HG03064 (cell line): ENCODE results near the gene BICRA.
"Not testable (repeated sequence)": the region's sequence is repeated elsewhere in the genome, so short reads cannot be mapped to it uniquely, and the experiment has no call there.

Experiments
- ATAC-seq: cut with Tn5 transposase; IDR thresholded peaks from one replicate; pipeline ENCODE4 v1.9.1; 2021; ENCODE audit warnings: low read depth; ENCODE audit not compliant: unreplicated experiment

BICRA gene

GRCh38 chr19:47740866-47741519, 132.1 kb downstream of the BICRA start:
- ATAC-seq, result no peak

GRCh38 chr19:47741544-47742140, 132.7 kb downstream of the BICRA start:
- ATAC-seq, result no peak

GRCh38 chr19:47742634-47743033, 133.7 kb downstream of the BICRA start:
- ATAC-seq, result no peak

GRCh38 chr19:47745010-47745901, 136.3 kb downstream of the BICRA start, which contains the start of gene NOP53:
Gene NOP53 (plus strand): TSS chr19:47745546. CDS start chr19:47745560, 14 bp downstream.
- ATAC-seq, result peak; percentile 60

GRCh38 chr19:47746129-47746528, 137.2 kb downstream of the BICRA start:
- not testable (repeated sequence) for ATAC-seq

DNA sequence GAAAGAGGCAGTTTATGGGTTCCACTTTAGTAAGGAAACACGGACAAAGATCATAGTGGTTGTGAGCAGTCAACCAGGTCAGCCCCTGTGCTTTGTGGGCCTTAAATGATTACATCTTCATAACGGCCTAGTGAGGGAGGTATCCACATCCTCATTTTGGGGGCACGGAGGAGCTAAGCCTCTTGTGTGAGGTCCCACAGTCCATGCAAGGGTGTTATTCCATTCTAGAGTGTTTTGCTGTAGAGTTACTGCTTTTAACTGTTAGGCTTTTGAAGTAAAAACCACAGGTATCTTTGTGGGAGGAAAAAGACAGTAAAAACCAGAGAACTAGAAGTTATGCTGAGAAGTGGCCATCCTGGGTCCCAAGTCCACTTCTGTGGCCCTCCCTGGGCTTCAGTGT, 140.4 kb downstream of the BICRA start:
- no peak for ATAC-seq

GRCh38 chr19:47750752-47751151, 141.8 kb downstream of the BICRA start:
- no peak for ATAC-seq

- ATAC-seq, result no peak
These were observed 143.7 kb downstream of the BICRA start for GRCh38 chr19:47752440-47753211.
